Measurements from ENCODE around the gene TCFL5.

DNA sequence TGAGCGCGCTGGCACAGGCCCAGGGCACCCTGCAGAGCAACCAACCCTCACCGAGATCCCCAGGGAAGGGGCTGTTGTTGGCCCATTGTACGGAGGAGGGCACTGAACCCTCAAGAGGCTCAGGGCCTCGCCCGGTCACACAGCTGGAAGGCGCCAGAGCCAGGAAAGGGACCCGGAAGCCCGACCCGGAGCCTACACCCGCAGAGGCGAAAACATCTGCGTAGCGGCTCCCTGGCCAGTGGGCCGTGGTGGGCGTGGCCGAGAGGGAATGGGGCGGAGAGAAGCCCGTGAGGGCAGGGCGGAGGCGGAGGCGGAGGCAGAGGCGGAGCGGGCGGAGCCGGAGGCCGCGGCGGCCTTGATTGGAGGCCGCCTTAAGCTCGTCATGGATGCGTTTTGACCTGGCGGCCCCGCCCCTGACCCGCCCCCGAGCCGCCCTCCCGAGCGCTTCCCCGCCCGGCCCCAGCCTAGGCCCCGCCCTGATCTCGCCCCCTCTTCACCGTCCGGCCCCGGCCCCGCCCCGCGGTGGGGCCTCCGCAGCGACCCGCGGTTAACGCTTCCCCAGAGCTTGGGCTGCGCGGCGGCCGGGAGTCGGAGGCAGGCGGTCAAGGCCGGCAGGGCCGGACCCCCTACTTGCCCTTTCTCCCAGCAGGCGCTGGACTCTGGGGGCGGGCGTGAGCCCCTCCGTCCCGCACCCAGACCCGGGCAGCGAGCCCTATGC, 67.5 kb downstream of the TCFL5 start:
- TF ChIP-seq, protein P1, sequence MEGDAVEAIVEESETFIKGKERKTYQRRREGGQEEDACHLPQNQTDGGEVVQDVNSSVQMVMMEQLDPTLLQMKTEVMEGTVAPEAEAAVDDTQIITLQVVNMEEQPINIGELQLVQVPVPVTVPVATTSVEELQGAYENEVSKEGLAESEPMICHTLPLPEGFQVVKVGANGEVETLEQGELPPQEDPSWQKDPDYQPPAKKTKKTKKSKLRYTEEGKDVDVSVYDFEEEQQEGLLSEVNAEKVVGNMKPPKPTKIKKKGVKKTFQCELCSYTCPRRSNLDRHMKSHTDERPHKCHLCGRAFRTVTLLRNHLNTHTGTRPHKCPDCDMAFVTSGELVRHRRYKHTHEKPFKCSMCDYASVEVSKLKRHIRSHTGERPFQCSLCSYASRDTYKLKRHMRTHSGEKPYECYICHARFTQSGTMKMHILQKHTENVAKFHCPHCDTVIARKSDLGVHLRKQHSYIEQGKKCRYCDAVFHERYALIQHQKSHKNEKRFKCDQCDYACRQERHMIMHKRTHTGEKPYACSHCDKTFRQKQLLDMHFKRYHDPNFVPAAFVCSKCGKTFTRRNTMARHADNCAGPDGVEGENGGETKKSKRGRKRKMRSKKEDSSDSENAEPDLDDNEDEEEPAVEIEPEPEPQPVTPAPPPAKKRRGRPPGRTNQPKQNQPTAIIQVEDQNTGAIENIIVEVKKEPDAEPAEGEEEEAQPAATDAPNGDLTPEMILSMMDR (IDR thresholded peaks at IDR 0.05; ENCODE audit: insufficient read depth, low read length, poor library complexity, severe bottlenecking), result no peak
- TF ChIP-seq EZH2phosphoT487 (conservative IDR thresholded peaks at IDR 0.05; ENCODE audit: low read length), result no peak

Data from SU-DHL-6 (cell line).